Measurements from ENCODE around the gene TRIO.

TRIO gene

GRCh38 chr5:14408969-14409586, 265.9 kb downstream of the TRIO start:
- peak; percentile 30 to 66 for DNase-seq (ENCODE audit: low read depth in 2 of 2)
- TF ChIP-seq, protein P1, sequence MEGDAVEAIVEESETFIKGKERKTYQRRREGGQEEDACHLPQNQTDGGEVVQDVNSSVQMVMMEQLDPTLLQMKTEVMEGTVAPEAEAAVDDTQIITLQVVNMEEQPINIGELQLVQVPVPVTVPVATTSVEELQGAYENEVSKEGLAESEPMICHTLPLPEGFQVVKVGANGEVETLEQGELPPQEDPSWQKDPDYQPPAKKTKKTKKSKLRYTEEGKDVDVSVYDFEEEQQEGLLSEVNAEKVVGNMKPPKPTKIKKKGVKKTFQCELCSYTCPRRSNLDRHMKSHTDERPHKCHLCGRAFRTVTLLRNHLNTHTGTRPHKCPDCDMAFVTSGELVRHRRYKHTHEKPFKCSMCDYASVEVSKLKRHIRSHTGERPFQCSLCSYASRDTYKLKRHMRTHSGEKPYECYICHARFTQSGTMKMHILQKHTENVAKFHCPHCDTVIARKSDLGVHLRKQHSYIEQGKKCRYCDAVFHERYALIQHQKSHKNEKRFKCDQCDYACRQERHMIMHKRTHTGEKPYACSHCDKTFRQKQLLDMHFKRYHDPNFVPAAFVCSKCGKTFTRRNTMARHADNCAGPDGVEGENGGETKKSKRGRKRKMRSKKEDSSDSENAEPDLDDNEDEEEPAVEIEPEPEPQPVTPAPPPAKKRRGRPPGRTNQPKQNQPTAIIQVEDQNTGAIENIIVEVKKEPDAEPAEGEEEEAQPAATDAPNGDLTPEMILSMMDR (IDR thresholded peaks at IDR 0.05; ENCODE audit: low read depth, low read length): peak; percentile 21
- no peak overlapping the region for H3K4me3 ChIP-seq (replicated peaks in 1 of 2; ENCODE audit: low read depth in 2 of 2, low read length in 2 of 2)

- TF ChIP-seq, protein P1 (IDR thresholded peaks at IDR 0.05; ENCODE audit: low read depth, low read length): no peak
- no peak overlapping the region for H3K4me3 ChIP-seq (replicated peaks in 1 of 2; ENCODE audit: low read depth in 2 of 2, low read length in 2 of 2)
- DNase-seq (ENCODE audit: low read depth in 2 of 2): peak in 1 of 2 donors; percentile 47
These were observed 266.9 kb downstream of the TRIO start for GRCh38 chr5:14410068-14410393.

- TF ChIP-seq, protein P1 (IDR thresholded peaks at IDR 0.05; ENCODE audit: low read depth, low read length): no peak
- DNase-seq (ENCODE audit: low read depth in 2 of 2): peak in 1 of 2 donors; percentile 39
- no peak overlapping the region for H3K4me3 ChIP-seq (replicated peaks in 1 of 2; ENCODE audit: low read depth in 2 of 2, low read length in 2 of 2)
These were observed 267.5 kb downstream of the TRIO start for GRCh38 chr5:14410394-14411201.

GRCh38 chr5:14411216-14411615, 268.1 kb downstream of the TRIO start:
- DNase-seq (ENCODE audit: low read depth in 2 of 2): no peak
- H3K4me3 ChIP-seq (replicated peaks in 1 of 2; ENCODE audit: low read depth in 2 of 2, low read length in 2 of 2): no peak overlapping the region
- TF ChIP-seq, protein P1 (IDR thresholded peaks at IDR 0.05; ENCODE audit: low read depth, low read length): no peak

GRCh38 chr5:14413331-14413750, 270.2 kb downstream of the TRIO start:
- TF ChIP-seq, protein P1 (IDR thresholded peaks at IDR 0.05; ENCODE audit: low read depth, low read length): no peak
- peak in 1 of 2 donors; percentile 75 for DNase-seq (ENCODE audit: low read depth in 2 of 2)
- no peak overlapping the region for H3K4me3 ChIP-seq (replicated peaks in 1 of 2; ENCODE audit: low read depth in 2 of 2, low read length in 2 of 2)

DNA sequence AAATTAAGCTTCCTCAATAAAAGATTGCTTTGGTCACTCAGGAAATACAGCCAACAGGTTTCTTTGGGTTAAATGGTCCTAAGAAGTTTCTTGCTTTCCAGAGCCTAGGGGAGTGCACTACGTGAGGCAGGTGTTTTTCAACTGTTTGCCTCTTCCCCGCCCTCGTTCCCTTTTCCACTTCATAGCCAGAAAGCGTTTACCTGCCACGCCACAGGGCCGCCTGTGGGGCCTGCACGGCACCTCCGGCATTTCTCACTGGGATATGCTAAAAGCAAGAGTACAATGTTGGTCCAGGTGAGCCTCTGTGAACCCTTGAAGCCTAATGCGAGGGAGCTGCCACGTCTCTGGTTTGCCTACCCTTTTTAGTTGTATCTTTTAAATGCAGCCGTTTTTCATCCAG, 270.9 kb downstream of the TRIO start:
- H3K4me3 ChIP-seq (replicated peaks in 1 of 2; ENCODE audit: low read depth in 2 of 2, low read length in 2 of 2): no peak overlapping the region
- DNase-seq (ENCODE audit: low read depth in 2 of 2): no peak
- TF ChIP-seq, protein P1 (IDR thresholded peaks at IDR 0.05; ENCODE audit: low read depth, low read length): no peak

Data from cardiac fibroblast (primary cell).